Hepatocyte (in vitro differentiated cells): ENCODE measurements around the gene PRSS33. TPM values are rescaled to one million over a fixed set of nuclear protein-coding genes. Genes with fewer than 3 reads are reported as not detected.
A peak's percentile ranks its signal among the peaks of the same experiment; 100 is the strongest.

Source experiments
- DNase-seq: peaks from one replicate; pipeline ENCODE4 v3.0.0-alpha.2; 2016; ENCODE audit warnings: low spot score
- H2AFZ ChIP-seq: fragments of 200-600 bp; sonication (generic); 2 replicates; pipeline ENCODE4 v1.6.0; 2016; ENCODE audit warnings: antibody characterized with exemption, mild to moderate bottlenecking
- H3K27ac ChIP-seq: fragments of 200-600 bp; sonication (generic); 2 replicates; pipeline ENCODE4 v1.5.1; 2016; ENCODE audit warnings: mild to moderate bottlenecking
- H3K27me3 ChIP-seq: fragments of 200-600 bp; sonication (generic); 2 replicates; pipeline ENCODE4 v1.6.1; 2016
- H3K36me3 ChIP-seq: fragments of 200-600 bp; sonication (generic); replicated peaks from 2 replicates; pipeline ENCODE4 v1.5.1; 2016; ENCODE audit warnings: low read depth; ENCODE audit not compliant: insufficient read depth
- H3K4me1 ChIP-seq: fragments of 200-600 bp; sonication (generic); 2 replicates; pipeline ENCODE4 v1.5.1; 2016; ENCODE audit warnings: mild to moderate bottlenecking, moderate library complexity; ENCODE audit not compliant: insufficient read depth
- H3K4me2 ChIP-seq: fragments of 200-600 bp; sonication (generic); 2 replicates; pipeline ENCODE4 v1.6.0; 2016
- H3K4me3 ChIP-seq: fragments of 200-600 bp; sonication (generic); 2 replicates; pipeline ENCODE4 v1.5.1; 2016; ENCODE audit warnings: mild to moderate bottlenecking
- H3K79me2 ChIP-seq: fragments of 200-600 bp; sonication (generic); 2 replicates; pipeline ENCODE4 v1.6.0; 2017; ENCODE audit warnings: mild to moderate bottlenecking
- H3K9me2 ChIP-seq: fragments of 200-600 bp; sonication (generic); replicated peaks from 2 replicates; pipeline ENCODE4 v1.6.0; 2017; ENCODE audit warnings: mild to moderate bottlenecking; ENCODE audit not compliant: insufficient read depth
- H3K9me3 ChIP-seq: fragments of 200-600 bp; sonication (generic); 2 replicates; pipeline ENCODE4 v1.5.1; 2016; ENCODE audit warnings: low read depth, mild to moderate bottlenecking
- H4K20me1 ChIP-seq: fragments of 200-600 bp; sonication (generic); 2 replicates; pipeline ENCODE4 v1.6.0; 2016; ENCODE audit warnings: mild to moderate bottlenecking; ENCODE audit not compliant: insufficient read depth, poor library complexity, severe bottlenecking
- CTCF ChIP-seq: fragments of 200-600 bp; sonication (generic); IDR thresholded peaks from 2 replicates; pipeline ENCODE4 v1.5.1; 2016; ENCODE audit warnings: antibody characterized with exemption, mild to moderate bottlenecking; ENCODE audit not compliant: poor library complexity
- EZH2 ChIP-seq: fragments of 200-600 bp; sonication (generic); IDR thresholded peaks from 2 replicates; pipeline ENCODE4 v1.6.1; 2016; ENCODE audit warnings: antibody characterized with exemption, mild to moderate bottlenecking, borderline replicate concordance
- EZH2phosphoT487 ChIP-seq: fragments of 200-600 bp; sonication (generic); IDR thresholded peaks from one replicate; pipeline ENCODE4 v1.6.1; 2018; ENCODE audit warnings: antibody characterized with exemption, mild to moderate bottlenecking, low read depth, moderate library complexity; ENCODE audit not compliant: unreplicated experiment, severe bottlenecking
- WGBS: methylation state at CpG from one replicate; pipeline ENCODE4 v1.1.6; 2016; ENCODE audit warnings: low lambda C conversion rate; ENCODE audit errors: missing lambda C conversion rate; 5-methylcytosine and 5-hydroxymethylcytosine counted together
- polyA plus RNA-seq: library from polyadenylated mRNA; unstranded; fragments of >200 nt; fragmentation: Nextera tagmentation; extraction: Ambion mirVana; gene quantifications from 2 replicates; pipeline ENCODE4 v1.2.1, GENCODE V29; 2016
- total RNA-seq: library from RNA; depleted of rRNA; stranded (reverse); fragments of >200 nt; gene quantifications from 2 replicates; pipeline ENCODE4 v1.2.3, GENCODE V29; 2014

PRSS33 gene
- total and polyA plus RNA-seq, 2 experiments from 2014 or later = not detected

GRCh38 chr16:2776500-2777139 is 10.7 kb downstream of the PRSS33 start:
- Histone ChIP-seq H3K4me1 (peaks cover 23% of the 10 kb centered on the region), H2AFZ (peak overlapping the region; percentile 71), H3K4me2 (peak overlapping the region; percentile 94), H3K27ac (peak overlapping the region; percentile 88), H3K36me3 (no peaks in the 10 kb centered on the region), H3K4me3 (peak overlapping the region; percentile 99), H3K79me2 (peaks cover 56% of the 10 kb centered on the region), H4K20me1 (peaks cover 13% of the 10 kb centered on the region), H3K9me2 (no peaks in the 10 kb centered on the region), H3K27me3 (no peaks in the 10 kb centered on the region), H3K9me3 (no peaks in the 10 kb centered on the region)
- no peak for TF ChIP-seq EZH2phosphoT487
- TF ChIP-seq CTCF = no peak
- no peak for TF ChIP-seq EZH2
- under 1% methylated on average over 61 of the region's 72 CpGs for WGBS
- DNase-seq = peak; percentile 65

- Histone ChIP-seq H3K4me1 (peaks cover 23% of the 10 kb centered on the region), H3K9me3 (no peaks in the 10 kb centered on the region), H3K4me3 (peak overlapping the region; percentile 99), H3K36me3 (no peaks in the 10 kb centered on the region), H3K9me2 (no peaks in the 10 kb centered on the region), H3K79me2 (peaks cover 56% of the 10 kb centered on the region), H3K27me3 (no peaks in the 10 kb centered on the region), H4K20me1 (peaks cover 20% of the 10 kb centered on the region), H3K27ac (peak overlapping the region; percentile 88), H2AFZ (no peak overlapping the region), H3K4me2 (peak overlapping the region; percentile 94)
- no peak for DNase-seq
- 53% methylated on average over 11 of the region's 11 CpGs for WGBS
- TF ChIP-seq CTCF (no peak), EZH2phosphoT487 (no peak), EZH2 (no peak)
These were observed 11.4 kb downstream of the PRSS33 start for GRCh38 chr16:2775765-2776499.

GRCh38 chr16:2775131-2775716 is 12.1 kb downstream of the PRSS33 start:
- no peaks in the 10 kb centered on the region for H3K36me3 ChIP-seq
- 89% methylated on average over 7 of the region's 7 CpGs for WGBS
- peaks cover 60% of the 10 kb centered on the region for H3K79me2 ChIP-seq
- H3K27me3 ChIP-seq = no peaks in the 10 kb centered on the region
- TF ChIP-seq EZH2 = no peak
- TF ChIP-seq EZH2phosphoT487 = no peak
- TF ChIP-seq CTCF = no peak
- peaks cover 26% of the 10 kb centered on the region for H4K20me1 ChIP-seq
- no peak overlapping the region for H2AFZ ChIP-seq
- H3K27ac ChIP-seq = no peak overlapping the region
- H3K4me1 ChIP-seq = peaks cover 23% of the 10 kb centered on the region
- no peak overlapping the region for H3K4me3 ChIP-seq
- no peaks in the 10 kb centered on the region for H3K9me3 ChIP-seq
- H3K4me2 ChIP-seq = peak overlapping the region; percentile 94
- no peaks in the 10 kb centered on the region for H3K9me2 ChIP-seq
- no peak for DNase-seq
